NCI-H2029 treated with DMSO at 0.1 percent for 48 hours (cell line): ENCODE measurements around the gene ENTPD6.
"Not testable (repeated sequence)": the region's sequence is repeated elsewhere in the genome, so short reads cannot be mapped to it uniquely, and the experiment has no call there.

Source experiments
- DNase-seq: peaks from one replicate; lab custom pipeline; 2025; lab: John Stamatoyannopoulos, UW

Gene ENTPD6

DNA sequence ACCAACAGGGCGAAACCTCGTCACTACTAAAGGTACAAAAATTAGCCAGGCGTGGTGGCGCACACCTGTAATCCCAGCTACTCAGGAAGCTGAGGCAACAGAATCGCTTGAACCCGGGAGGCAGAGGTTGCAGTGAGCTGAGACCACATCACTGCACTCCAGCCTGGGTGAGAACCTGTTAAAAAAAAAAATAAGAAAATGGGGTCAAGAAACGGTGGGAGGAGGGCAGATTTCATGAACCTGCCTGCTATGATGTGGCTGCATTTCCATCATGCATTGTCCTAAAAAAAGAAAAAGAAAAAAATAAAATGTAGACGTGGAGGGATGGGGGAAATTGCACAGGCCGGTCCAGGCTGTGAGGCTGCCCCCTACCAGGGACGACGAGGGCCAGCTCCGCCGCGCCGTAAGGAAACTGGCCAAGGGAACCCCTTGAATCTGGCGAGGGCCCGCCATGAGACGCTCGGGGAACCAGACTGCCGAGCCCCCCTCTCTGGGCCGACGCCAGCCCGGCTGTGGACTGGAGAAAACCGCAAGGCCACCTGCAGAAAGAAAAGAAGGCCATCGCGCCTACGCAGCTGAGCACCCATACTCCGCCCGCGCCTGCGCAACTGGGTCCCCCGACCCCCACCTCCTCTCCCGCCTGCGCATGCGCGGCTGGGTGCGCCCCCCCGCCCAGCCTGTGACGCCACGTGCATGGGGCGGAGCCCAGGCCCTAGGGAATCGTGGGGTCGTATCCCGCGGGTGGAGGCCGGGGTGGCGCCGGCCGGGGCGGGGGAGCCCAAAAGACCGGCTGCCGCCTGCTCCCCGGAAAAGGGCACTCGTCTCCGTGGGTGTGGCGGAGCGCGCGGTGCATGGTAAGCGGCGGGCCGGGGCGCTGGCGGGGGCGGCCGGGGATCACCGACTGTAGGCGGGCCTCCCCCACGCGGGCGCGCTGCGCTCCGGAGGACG lies at the start of gene ENTPD6:
Gene ENTPD6, plus strand, starts transcription at position 699 of the 948 bp plus-strand sequence. CDS start 10,825 bp downstream, outside the sequence.
- peak; percentile 78 for DNase-seq

GRCh38 chr20:25146976-25147375 lies 48.5 kb upstream of the ENTPD6 start:
- DNase-seq = no peak

DNA sequence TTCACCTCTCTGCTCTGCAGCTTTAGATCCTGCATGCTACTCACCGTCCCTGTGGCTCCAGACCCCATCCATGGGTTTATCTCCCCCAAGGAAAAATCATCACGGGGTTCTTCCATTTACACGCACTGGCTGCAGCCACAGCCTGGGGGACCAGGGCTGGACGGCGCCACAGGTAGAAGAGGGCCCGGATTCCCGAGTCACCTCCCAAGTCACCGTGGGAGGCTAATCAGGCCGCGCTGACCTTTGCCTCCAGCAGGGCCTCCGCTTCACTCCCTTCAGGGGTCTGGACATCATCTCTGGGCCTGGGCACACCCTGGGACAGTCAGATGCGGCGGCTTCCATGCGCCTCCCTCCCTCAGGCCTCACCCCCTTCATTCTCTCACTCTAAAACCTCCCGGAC lies 47.8 kb upstream of the ENTPD6 start:
- DNase-seq = no peak

DNA sequence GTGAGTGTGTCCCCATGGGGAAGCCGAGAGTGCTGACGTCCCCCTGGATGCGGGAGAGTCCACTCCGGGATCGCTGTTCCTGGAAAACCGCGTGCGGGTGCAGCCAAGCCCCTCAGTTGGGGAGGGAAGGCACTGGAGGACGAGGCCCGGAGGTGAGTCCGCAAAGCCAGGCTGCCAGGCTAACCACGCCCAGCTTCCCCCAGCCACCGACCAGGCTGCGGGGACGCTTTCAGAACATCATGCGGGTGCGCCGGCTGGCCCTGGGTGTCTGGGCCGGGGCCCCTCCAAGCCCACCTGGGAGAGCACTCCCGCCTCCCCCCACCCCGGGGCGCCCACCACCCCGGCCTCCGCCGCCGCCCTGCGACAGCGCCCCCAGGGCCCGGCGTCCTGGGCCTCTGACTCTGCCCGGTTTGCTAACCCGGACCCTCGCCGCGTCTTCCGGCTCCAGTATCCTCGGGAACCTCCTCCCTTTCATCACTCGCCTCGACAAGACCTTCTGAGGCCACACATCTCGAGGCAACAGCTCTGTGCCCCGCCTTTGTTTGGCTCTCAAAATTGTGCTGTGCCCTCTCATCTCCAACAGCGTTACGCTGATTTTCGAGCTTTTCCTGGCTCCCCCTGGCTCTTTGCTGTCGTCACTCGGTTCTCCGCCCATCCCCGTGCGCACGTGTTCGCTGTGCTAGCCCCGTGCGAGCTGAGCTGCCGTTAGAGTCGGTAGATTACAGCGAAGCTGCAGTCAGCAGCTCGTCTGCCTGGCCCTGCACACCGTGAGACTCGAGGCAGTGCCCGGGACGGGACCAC lies 47.1 kb upstream of the ENTPD6 start:
- DNase-seq = no peak

GRCh38 chr20:25148982-25149846 lies 46.3 kb upstream of the ENTPD6 start:
- DNase-seq = no peak

- no peak for DNase-seq
Observed at GRCh38 chr20:25150016-25150415, 45.5 kb upstream of the ENTPD6 start.

GRCh38 chr20:25158043-25158442 lies 37.5 kb upstream of the ENTPD6 start:
- DNase-seq = no peak

- no peak for DNase-seq
Observed at GRCh38 chr20:25160467-25160866, 35.0 kb upstream of the ENTPD6 start.

DNA sequence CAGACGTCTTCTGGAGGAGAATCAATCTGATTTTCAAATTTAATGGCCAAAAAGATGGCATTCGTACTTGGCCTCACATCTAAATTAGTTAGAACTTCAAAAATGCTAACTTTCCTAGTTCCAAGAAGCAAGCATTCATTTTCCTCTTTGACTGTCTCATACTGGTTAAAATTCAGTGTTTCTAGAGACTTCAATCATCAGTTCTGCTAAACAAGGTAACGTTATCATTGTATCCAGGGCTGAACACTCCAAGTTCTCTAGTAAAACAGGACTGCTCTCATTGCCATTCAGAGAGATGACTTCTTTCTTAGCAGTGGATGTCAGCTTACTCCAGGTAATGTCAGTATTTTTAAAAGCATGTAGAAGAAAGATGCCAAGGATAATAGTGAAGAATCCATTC lies 34.6 kb upstream of the ENTPD6 start:
- no peak for DNase-seq

GRCh38 chr20:25165128-25165527 lies 30.4 kb upstream of the ENTPD6 start:
- no peak for DNase-seq

DNA sequence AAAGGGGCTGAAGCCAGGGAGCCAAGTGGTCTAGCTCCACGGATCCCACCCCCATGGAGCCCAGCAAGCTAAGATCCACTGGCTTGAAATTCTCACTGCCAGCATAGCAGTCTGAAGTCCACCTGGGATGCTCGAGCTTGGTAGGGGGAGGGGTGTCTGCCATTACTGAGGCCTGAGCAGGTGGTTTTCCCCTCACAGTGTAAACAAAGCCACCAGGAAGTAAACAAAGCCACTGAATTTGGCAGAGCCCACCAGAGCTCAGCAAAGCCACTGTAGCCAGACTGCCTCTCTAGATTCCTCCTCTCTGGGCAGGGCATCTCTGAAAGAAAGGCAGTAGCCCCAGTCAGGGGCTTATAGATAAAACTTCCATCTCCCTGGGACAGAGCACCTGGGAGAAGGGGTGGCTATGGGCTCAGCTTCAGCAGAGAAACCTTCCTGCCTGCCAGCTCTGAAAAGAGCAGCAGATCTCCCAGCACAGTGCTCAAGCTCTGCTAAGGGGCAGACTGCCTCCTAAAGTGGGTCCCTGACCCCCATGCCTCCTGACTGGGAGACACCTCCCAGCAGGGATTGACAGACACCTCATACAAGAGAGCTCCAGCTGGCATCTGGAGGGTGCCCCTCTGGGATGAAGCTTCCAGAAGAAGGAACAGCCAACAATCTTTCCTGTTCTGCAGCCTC lies 29.3 kb upstream of the ENTPD6 start:
- peak; percentile 12 for DNase-seq

GRCh38 chr20:25173321-25173720 lies 22.2 kb upstream of the ENTPD6 start:
- no peak for DNase-seq

- DNase-seq = no peak
Observed at GRCh38 chr20:25173886-25174308, 21.6 kb upstream of the ENTPD6 start.

DNA sequence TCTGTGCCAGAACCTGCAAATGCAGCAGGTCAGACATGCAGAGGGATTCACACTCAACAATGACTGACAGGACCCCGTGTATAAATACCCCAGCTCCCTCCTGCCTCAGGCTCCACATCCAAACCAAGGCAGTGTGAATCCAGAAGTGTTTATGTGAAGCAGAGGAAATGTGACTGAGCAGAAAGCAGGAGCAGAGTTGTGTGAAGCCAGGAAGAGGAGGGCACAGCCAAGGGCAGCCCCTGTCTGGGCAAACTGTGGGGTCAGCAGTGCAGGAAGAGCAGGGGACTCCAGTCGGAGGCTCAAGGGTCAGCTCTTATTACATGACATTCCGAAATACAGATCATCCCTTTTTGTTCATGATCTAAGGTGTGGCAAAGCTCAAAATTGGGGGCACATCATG lies 19.3 kb upstream of the ENTPD6 start:
- DNase-seq = no peak

DNA sequence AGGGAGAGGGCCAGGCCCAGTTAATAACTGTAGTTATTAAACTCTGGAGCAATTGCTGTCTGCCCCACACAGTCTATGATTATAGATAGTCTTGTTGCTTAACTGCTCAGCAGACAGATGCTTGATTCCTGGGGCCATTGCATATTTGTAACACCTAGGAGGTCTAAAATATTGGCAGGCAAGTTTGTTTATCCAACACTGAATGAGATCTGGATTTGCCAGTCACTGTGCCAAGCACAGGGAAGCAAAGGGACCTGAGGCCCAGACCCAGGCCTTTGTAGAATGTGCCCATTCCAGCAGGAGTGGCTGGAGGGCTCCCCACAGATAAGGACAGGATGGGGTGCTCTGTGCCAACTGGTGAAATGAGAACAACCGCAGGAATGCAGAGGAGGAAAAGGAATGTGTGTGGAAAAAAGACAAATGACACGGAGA lies 17.6 kb upstream of the ENTPD6 start:
- peak; percentile 40 for DNase-seq

DNA sequence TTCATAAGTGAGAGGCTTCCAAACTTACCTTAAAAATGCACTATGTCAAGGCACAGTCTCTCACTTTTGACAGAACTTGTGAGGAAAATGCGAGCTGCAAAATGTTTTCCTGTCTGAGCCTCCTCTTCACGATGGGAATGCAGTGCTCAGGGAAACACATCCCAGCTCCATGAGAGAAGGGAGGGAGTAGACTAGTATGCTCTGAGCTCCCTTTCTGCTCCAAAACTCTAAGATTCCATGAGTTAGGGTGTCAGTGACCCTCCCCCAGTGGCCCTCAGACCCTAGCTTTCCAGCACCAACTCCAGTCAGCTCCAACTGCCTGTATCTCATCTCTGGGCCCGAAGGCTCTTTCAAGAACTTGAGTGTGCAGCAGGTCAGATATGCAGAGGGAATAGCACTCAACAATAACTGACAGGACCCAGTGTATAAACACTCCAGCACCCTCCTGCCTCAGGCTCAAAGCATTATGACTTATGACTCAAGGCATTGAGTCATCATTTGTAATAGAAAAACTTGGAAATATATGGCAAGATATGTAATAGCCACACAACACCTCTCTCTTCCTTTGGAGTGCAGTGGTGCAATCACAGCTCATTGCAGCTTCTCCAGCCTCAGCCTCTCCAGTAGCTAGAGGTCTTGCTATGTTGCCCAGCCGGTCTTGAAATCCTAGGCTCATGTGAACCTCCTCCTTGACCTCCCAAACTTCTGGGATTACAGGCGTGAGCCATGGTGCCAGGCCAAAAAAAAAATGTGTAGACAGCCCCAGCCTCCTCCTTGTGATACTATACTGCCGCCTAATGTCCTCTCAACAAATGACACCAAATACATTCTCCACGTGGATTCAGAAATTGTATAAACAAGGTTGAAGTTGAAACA lies 16.7 kb upstream of the ENTPD6 start:
- peak; percentile 31 for DNase-seq

DNA sequence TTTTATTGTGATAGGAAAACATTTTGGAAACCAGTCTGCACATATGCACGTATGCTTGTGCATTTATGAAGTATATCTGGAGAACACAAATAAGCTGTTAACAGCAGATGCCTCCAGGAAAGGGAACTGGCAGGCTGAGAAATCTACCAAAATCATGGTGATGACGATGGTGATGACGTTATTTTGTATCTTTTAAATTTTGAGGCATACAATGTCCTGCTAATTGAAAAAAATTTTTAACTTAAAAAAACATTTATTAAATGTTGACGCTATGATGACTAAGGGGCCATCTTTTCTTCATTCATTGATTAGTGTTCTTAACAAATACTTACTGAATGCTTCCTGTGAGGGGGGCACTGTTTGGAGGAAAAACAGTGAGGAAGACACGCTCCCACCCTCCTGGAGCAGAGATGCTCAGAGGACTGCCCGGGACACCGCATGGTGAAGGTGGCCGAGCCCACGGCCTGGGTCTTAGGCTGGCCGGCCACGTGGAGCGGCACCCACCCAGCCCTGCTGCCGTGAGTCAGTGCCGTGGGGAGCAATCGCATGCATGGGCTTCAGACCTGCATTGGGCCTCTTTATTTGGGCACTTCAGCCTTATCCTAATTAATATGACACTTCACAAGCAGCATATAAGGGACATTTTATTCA lies 15.9 kb upstream of the ENTPD6 start:
- DNase-seq = no peak

- not testable (repeated sequence) for DNase-seq
Observed at GRCh38 chr20:25184391-25184790, 11.1 kb upstream of the ENTPD6 start.

- DNase-seq = no peak
Observed at GRCh38 chr20:25187220-25187619, 8.3 kb upstream of the ENTPD6 start.

- no peak for DNase-seq
Observed at GRCh38 chr20:25187635-25188034, 7.9 kb upstream of the ENTPD6 start.
